Keratinocyte (primary cell): ENCODE measurements around the gene CMTM2. TPM values are rescaled to one million over a fixed set of nuclear protein-coding genes. Genes with fewer than 3 reads are reported as not detected.
A peak's percentile ranks its signal among the peaks of the same experiment; 100 is the strongest.

Experiments
- DNase-seq: peaks from one replicate; pipeline ENCODE4 v3.0.0-alpha.2; 2011; ENCODE audit warnings: low read depth, missing footprints, low spot score
- FAIRE-seq: peaks from 2 replicates; lab custom pipeline; 2011; peaks lifted over from hg19 to GRCh38; lab: Jason Lieb, UNC
- H2AFZ ChIP-seq: 2 replicates; pipeline ENCODE4 v1.6.0; 2012; ENCODE audit warnings: low read length, control low read depth, inconsistent platforms; ENCODE audit not compliant: control insufficient read depth
- H3K27ac ChIP-seq: 2 replicates; pipeline ENCODE4 v1.5.1; 2011; ENCODE audit warnings: low read length; ENCODE audit not compliant: control insufficient read depth, insufficient read depth
- H3K27me3 ChIP-seq: 3 replicates; pipeline ENCODE4 v1.6.0; 2011; ENCODE audit warnings: low read length; ENCODE audit not compliant: control insufficient read depth, insufficient read depth; ENCODE audit errors: extremely low read depth
- H3K36me3 ChIP-seq, 2 experiments: 2 replicates in 1 of 2; 3 replicates in 1 of 2; pipeline ENCODE4 v1.5.1; 2011; ENCODE audit warnings: low read length in 2 of 2, mild to moderate bottlenecking in 1 of 2; ENCODE audit not compliant: control insufficient read depth in 2 of 2, insufficient read depth in 2 of 2; ENCODE audit errors: extremely low read depth in 1 of 2
- H3K4me1 ChIP-seq: 3 replicates; pipeline ENCODE4 v1.5.1; 2011; ENCODE audit warnings: low read length; ENCODE audit not compliant: control insufficient read depth, insufficient read depth; ENCODE audit errors: extremely low read depth
- H3K4me2 ChIP-seq: 3 replicates; pipeline ENCODE4 v1.6.0; 2011; ENCODE audit warnings: low read depth, low read length; ENCODE audit not compliant: control insufficient read depth, insufficient read depth; ENCODE audit errors: extremely low read depth
- H3K4me3 ChIP-seq, 3 experiments: fragments of 200-600 bp in 1 of 3; sonication (generic) in 1 of 3; 2 replicates in 2 of 3; 3 replicates in 1 of 3; pipeline ENCODE4 v1.5.1; 2011 to 2016; ENCODE audit warnings: low read length in 3 of 3, mild to moderate bottlenecking in 3 of 3, control low read depth in 2 of 3, inconsistent platforms in 1 of 3, low read depth in 1 of 3, mixed read lengths in 1 of 3, mixed run types in 1 of 3, moderate library complexity in 1 of 3; ENCODE audit not compliant: control insufficient read depth in 2 of 3, insufficient read depth in 2 of 3; ENCODE audit errors: extremely low read depth in 1 of 3
- H3K79me2 ChIP-seq: 2 replicates; pipeline ENCODE4 v1.6.0; 2012; ENCODE audit warnings: low read length; ENCODE audit not compliant: control insufficient read depth, insufficient read depth
- H3K9ac ChIP-seq: 3 replicates; pipeline ENCODE4 v1.6.0; 2011; ENCODE audit warnings: low read length; ENCODE audit not compliant: control insufficient read depth, insufficient read depth; ENCODE audit errors: extremely low read depth
- H3K9me1 ChIP-seq: 3 replicates; pipeline ENCODE4 v1.6.0; 2011; ENCODE audit warnings: low read length; ENCODE audit not compliant: control insufficient read depth, insufficient read depth; ENCODE audit errors: extremely low read depth
- H3K9me3 ChIP-seq: 2 replicates; pipeline ENCODE4 v1.5.1; 2012; ENCODE audit warnings: low read depth, low read length; ENCODE audit not compliant: control insufficient read depth
- H4K20me1 ChIP-seq: 3 replicates; pipeline ENCODE4 v1.6.0; 2011; ENCODE audit warnings: low read length; ENCODE audit not compliant: control insufficient read depth, insufficient read depth; ENCODE audit errors: extremely low read depth
- CTCF ChIP-seq, 3 experiments: IDR thresholded peaks in 1 of 3; conservative IDR thresholded peaks in 1 of 3; optimal IDR thresholded peaks in 1 of 3; 2 replicates in 2 of 3; 3 replicates in 1 of 3; pipeline versions ENCODE3 to v1.5.1; 2011; ENCODE audit warnings: low read length in 3 of 3, mild to moderate bottlenecking in 3 of 3, moderate library complexity in 2 of 3, control low read depth in 1 of 3, inconsistent platforms in 1 of 3; ENCODE audit not compliant: insufficient read depth in 2 of 3; ENCODE audit errors: extremely low read depth in 1 of 3
- EZH2 ChIP-seq: IDR thresholded peaks from one replicate; pipeline ENCODE4 v1.6.1; 2012; ENCODE audit warnings: inconsistent platforms, mild to moderate bottlenecking, low read length, moderate library complexity
- dilution Hi-C: fragments of 300-500 bp; cut with MboI; formaldehyde crosslinking; loops from one replicate; pipeline ENCODE4 v1.7.0; 2020; ENCODE audit warnings: low sequenced_read_pairs; ENCODE audit not compliant: extremely low pct_ligation_motif_present
- polyA plus RNA-seq, 5 experiments: library from polyadenylated mRNA; depleted of rRNA in 3 of 5; stranded (reverse) in 3 of 5; stranded (forward) in 1 of 5; unstranded in 1 of 5; fragments of >200 nt; gene quantifications; 1 replicate in 1 of 5; 2 replicates in 3 of 5; 3 replicates in 1 of 5; pipeline versions ENCODE4 v1.2.1 to v1.2.3, GENCODE V29; 2011 to 2012; ENCODE audit warnings: missing spikeins in 2 of 5, low read depth in 1 of 5, low replicate concordance in 1 of 5

CMTM2 gene
- polyA plus RNA-seq, 1 donor (not counting 4 experiments of a cell fraction or from before 2014, with no cell fraction given): not detected

GRCh38 chr16:66617010-66617434 lies 37.8 kb downstream of the CMTM2 start:
- dilution Hi-C loops: no loop called here
- no peak for FAIRE-seq
- no peaks in the 10 kb centered on the region for H3K27me3 ChIP-seq

GRCh38 chr16:66617728-66618127 lies 38.5 kb downstream of the CMTM2 start:
- Histone ChIP-seq H3K9me3 (no peaks in the 10 kb centered on the region), H3K27me3 (no peaks in the 10 kb centered on the region), H4K20me1 (no peaks in the 10 kb centered on the region), H3K27ac (no peak overlapping the region), H3K36me3 (peaks cover 4 to 18% of the 10 kb centered on the region in 2 experiments), H3K9me1 (no peaks in the 10 kb centered on the region), H3K4me3 (no peak overlapping the region), H3K4me1 (peaks cover 24% of the 10 kb centered on the region), H2AFZ (no peak overlapping the region), H3K79me2 (no peaks in the 10 kb centered on the region), H3K9ac (no peak overlapping the region), H3K4me2 (peak overlapping the region; percentile 28)
- DNase-seq (no peak), FAIRE-seq (no peak)
- dilution Hi-C loops: no loop called here
- TF ChIP-seq EZH2 (no peak), CTCF (optimal IDR thresholded peaks at IDR 0.05 in 1 of 3, IDR thresholded peaks at IDR 0.05 in 1 of 3, conservative IDR thresholded peaks at IDR 0.05 in 1 of 3; ENCODE audit: extremely low read depth in 1 of 3, insufficient read depth in 2 of 3, low read length in 3 of 3) (no peak)

More at GRCh38 chr16:66617010-66617434, 37.8 kb downstream of the CMTM2 start:
- Histone ChIP-seq H3K4me3 (no peak overlapping the region), H3K9me3 (no peaks in the 10 kb centered on the region), H2AFZ (no peak overlapping the region), H3K4me1 (peaks cover 24% of the 10 kb centered on the region), H3K36me3 (peaks cover 5 to 20% of the 10 kb centered on the region in 2 experiments), H3K9ac (no peak overlapping the region), H3K9me1 (no peaks in the 10 kb centered on the region), H4K20me1 (no peaks in the 10 kb centered on the region), H3K79me2 (no peaks in the 10 kb centered on the region), H3K4me2 (no peak overlapping the region), H3K27ac (no peak overlapping the region)
- DNase-seq: no peak
- TF ChIP-seq EZH2 (no peak), CTCF (optimal IDR thresholded peaks at IDR 0.05 in 1 of 3, IDR thresholded peaks at IDR 0.05 in 1 of 3, conservative IDR thresholded peaks at IDR 0.05 in 1 of 3; ENCODE audit: extremely low read depth in 1 of 3, insufficient read depth in 2 of 3, low read length in 3 of 3) (no peak)
